IPS-18c (cell line): ENCODE results near the gene SNX10.

ENCODE experiments used
- H3K4me3 ChIP-seq: 2 replicates; pipeline ENCODE4 v1.7.0; 2013; ENCODE audit warnings: low read depth, mild to moderate bottlenecking, low read length, moderate library complexity; ENCODE audit not compliant: insufficient read depth
- H3K9me3 ChIP-seq: one replicate; pipeline ENCODE4 v1.6.1; 2013; ENCODE audit warnings: mild to moderate bottlenecking, low read length, moderate library complexity; ENCODE audit not compliant: control insufficient read depth, insufficient read depth

The SNX10 gene

GRCh38 chr7:26321435-26321834 lies 29.8 kb downstream of the SNX10 start:
- Histone ChIP-seq H3K9me3 (no peaks in the 10 kb centered on the region), H3K4me3 (no peak overlapping the region)

DNA sequence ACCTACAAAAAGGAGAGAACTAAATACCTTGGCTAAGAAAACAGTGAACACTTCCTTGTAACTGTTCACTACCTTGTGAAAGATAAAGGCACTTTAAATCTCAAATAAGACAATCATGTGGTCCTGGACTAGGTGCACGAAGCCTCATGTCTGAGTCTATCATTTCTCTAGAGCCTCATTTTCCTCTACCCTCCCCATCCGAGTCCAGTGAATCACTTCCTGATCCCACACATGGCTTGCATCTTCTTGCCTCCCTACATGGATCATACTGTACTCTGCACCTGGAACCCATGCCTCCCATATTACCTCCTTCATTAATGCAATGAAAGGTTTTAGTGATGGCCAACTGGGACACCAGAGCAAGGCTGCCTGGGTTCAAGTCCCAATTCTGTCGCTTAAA lies 34.5 kb downstream of the SNX10 start:
- Histone ChIP-seq H3K4me3 (no peak overlapping the region), H3K9me3 (no peaks in the 10 kb centered on the region)

DNA sequence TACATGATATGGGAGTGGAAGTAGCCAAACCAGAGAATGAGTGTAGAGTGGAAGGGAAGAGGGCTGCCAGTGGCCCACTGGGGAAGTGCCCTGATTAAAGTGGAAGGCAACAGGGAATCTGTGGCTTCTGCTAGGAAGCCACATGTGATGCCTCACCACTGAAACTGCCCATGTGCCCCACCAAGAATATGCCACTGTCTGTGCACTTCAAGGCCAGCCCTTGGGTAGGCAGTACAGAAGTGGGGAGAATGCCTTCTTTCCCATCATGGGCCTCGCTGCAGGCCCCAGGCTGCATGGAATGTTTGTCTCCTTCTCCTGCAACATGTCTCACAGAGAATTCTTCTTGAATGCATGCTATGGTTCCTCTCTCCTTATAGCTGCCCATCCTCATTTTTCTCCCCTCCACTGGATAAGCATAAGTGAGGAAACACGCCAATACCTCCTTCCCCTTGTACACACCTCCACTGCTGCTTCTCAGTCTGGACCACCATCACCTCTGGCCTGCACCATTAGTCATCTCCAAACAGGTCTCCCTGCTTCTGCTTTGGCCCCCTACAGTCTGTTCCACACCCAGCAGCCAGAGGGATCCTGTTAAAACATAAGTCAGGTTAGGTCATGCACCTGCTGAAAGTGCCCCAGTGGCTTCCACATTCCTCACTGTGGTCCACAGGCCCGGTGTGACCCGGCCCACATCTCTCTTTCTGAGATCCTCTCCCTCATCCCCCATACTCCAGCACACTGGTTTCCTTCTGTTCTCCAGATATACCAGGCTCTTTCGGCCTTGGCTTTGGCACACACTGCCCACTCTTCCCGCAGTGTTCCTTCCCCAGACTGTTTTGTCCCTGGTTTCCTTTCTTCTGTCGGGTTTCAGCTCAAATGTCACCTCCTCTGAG lies 37.1 kb downstream of the SNX10 start:
- no peak overlapping the region for H3K4me3 ChIP-seq
- no peaks in the 10 kb centered on the region for H3K9me3 ChIP-seq

DNA sequence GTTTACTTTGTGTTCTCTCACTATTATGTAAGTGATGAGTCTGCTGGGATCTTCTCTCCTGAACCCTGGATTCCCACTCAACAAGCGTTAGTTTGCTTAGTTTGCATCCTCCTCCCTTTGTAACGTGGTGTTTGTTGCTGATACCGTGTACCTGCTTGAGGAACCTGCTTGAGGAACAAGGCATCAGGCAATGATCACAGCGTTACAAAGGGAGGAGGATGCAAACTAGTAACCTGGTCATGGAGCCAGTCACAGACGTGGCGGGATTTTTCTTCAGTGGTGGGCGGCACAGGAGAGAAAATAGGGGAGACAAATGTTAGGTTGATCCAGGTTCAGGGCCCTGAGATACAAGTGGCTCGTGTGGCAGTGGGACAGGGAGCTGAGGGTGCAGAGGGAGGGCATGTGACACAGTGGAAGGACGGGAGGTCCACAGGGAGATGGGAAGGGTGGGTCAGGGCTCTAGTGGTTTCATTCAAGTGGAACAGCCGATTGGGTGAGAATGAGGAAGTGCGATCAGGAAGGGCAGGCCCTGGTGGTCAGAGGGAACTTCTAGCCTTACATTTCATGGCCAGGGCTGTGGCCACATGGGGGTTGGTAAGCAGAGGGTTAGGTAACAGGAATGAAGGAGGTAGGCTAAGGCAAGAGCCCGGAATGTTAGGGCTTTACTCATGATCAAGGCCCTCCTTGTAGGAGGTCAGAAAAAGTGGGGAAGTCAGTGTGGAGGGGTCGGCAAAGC lies 38.0 kb downstream of the SNX10 start:
- H3K9me3 ChIP-seq: no peaks in the 10 kb centered on the region
- no peak overlapping the region for H3K4me3 ChIP-seq

DNA sequence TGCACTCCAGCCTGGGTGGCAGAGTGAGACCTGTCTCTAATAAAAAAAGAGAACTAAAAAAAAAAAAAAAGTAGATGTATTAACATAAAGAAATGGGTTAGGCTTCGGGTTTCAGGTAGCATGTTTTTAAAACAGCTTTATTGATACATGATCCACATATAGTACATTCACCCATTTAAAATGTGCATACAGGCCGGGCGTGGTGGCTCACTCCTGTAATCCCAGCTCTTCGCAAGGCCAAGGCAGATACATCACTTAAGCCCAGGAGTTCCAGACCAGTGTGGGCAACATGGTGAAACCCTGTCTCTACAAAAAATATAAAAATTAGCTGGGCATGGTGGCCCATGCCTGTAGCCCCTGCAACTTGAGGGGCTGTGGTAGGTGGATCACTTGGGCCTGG lies 39.5 kb downstream of the SNX10 start:
- no peaks in the 10 kb centered on the region for H3K9me3 ChIP-seq
- H3K4me3 ChIP-seq: no peak overlapping the region

- Histone ChIP-seq H3K4me3 (no peak overlapping the region), H3K9me3 (no peaks in the 10 kb centered on the region)
Observed at GRCh38 chr7:26331789-26332188, 40.1 kb downstream of the SNX10 start.

- Histone ChIP-seq H3K9me3 (no peaks in the 10 kb centered on the region), H3K4me3 (no peak overlapping the region)
Observed at GRCh38 chr7:26332698-26333097, 41.0 kb downstream of the SNX10 start.

DNA sequence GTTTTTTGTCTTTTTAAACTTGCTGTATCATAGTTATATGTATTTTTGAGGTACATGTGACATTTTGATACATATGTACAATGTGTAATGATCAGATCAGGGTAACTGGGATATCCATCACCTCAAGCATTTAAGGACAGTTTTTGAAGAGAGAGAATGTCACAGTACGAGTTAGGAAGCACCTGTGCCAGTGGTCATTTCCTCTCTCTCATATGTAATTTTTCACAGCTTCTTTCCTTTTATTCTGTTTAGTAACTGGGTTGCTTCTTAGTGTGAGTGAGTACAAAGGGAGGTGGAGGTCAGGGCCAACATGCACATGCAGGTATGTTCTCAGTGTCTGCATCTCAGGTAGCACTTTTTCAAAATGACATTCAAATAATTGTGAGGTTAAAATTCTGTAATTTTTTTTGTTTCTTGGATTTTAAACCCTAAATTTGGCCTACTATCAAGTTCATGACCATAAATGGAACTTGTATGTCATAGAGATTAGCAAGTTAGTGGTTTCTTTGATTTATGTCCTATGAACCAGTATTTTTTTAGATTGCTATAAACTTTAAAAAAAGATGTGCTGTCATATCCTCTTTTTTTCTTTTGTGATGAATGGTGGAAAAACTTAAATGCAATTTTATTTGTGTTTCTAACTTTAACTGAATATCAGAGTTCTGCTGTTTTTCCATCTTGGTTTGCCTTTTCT lies 42.7 kb downstream of the SNX10 start:
- Histone ChIP-seq H3K9me3 (no peaks in the 10 kb centered on the region), H3K4me3 (no peak overlapping the region)

GRCh38 chr7:26337232-26337865 lies 45.7 kb downstream of the SNX10 start:
- no peak overlapping the region for H3K4me3 ChIP-seq
- H3K9me3 ChIP-seq: no peaks in the 10 kb centered on the region

GRCh38 chr7:26340476-26341018 lies 48.9 kb downstream of the SNX10 start:
- H3K9me3 ChIP-seq: no peaks in the 10 kb centered on the region
- no peak overlapping the region for H3K4me3 ChIP-seq

GRCh38 chr7:26343320-26343832 lies 51.7 kb downstream of the SNX10 start:
- H3K4me3 ChIP-seq: no peak overlapping the region

GRCh38 chr7:26343837-26344236 lies 52.2 kb downstream of the SNX10 start:
- Histone ChIP-seq H3K4me3 (no peak overlapping the region), H3K9me3 (no peaks in the 10 kb centered on the region)

More at GRCh38 chr7:26343320-26343832, 51.7 kb downstream of the SNX10 start:
- H3K9me3 ChIP-seq: no peaks in the 10 kb centered on the region

GRCh38 chr7:26345202-26345601 lies 53.5 kb downstream of the SNX10 start:
- Histone ChIP-seq H3K9me3 (no peaks in the 10 kb centered on the region), H3K4me3 (no peak overlapping the region)

- Histone ChIP-seq H3K9me3 (no peaks in the 10 kb centered on the region), H3K4me3 (no peak overlapping the region)
Observed at GRCh38 chr7:26345837-26346236, 54.2 kb downstream of the SNX10 start.

GRCh38 chr7:26346611-26347203 lies 55.0 kb downstream of the SNX10 start:
- H3K9me3 ChIP-seq: no peaks in the 10 kb centered on the region
- no peak overlapping the region for H3K4me3 ChIP-seq

GRCh38 chr7:26348234-26348851 lies 56.7 kb downstream of the SNX10 start:
- Histone ChIP-seq H3K4me3 (no peak overlapping the region), H3K9me3 (no peaks in the 10 kb centered on the region)
